Left ventricle myocardium inferior (tissue), 1 donor: ENCODE data around the gene ATOH8. TPM values are rescaled to one million over a fixed set of nuclear protein-coding genes. Genes with fewer than 3 reads are reported as not detected.
A peak's percentile ranks its signal among the peaks of the same experiment; 100 is the strongest.

Experiments
- DNase-seq: peaks from one replicate; pipeline ENCODE4 v3.0.0-alpha.2; 2020
- H3K27ac ChIP-seq: fragments of 200-600 bp; replicated peaks from 2 replicates; pipeline ENCODE4 v1.8.0; 2021
- H3K27me3 ChIP-seq: fragments of 200-600 bp; 2 replicates; pipeline ENCODE4 v1.8.0; 2021; ENCODE audit warnings: low read depth
- H3K36me3 ChIP-seq: fragments of 200-600 bp; 2 replicates; pipeline ENCODE4 v1.8.0; 2021
- H3K4me1 ChIP-seq: fragments of 200-600 bp; 2 replicates; pipeline ENCODE4 v1.8.0; 2021
- H3K4me3 ChIP-seq: fragments of 200-600 bp; 2 replicates; pipeline ENCODE4 v1.8.0; 2021; ENCODE audit warnings: mild to moderate bottlenecking, moderate library complexity
- H3K9me3 ChIP-seq: fragments of 200-600 bp; replicated peaks from 2 replicates; pipeline ENCODE4 v1.8.0; 2021
- intact Hi-C: fragments of 100-400 bp; cut with micrococcal nuclease; formaldehyde crosslinking; loops from one replicate; pipeline ENCODE4 v1.11.0; 2022
- total RNA-seq: library from RNA; stranded (reverse); fragmentation: NEBNext Ultra II Directional; extraction: Animal tissue kit (Norgen Biotek cat#: 25700); gene quantifications from one replicate; pipeline ENCODE4 v1.2.1, GENCODE V29; 2021
- TF ChIP-seq, protein P1 (sequence below): fragments of 200-600 bp; IDR thresholded peaks from 2 replicates; pipeline ENCODE4 v1.8.0; 2021; ENCODE audit warnings: antibody characterized with exemption, mild to moderate bottlenecking, borderline replicate concordance
- donor health status: DM: no; HTN: yes; CAD: no; lungs with severe emphysema.

The ATOH8 gene
- total RNA-seq, 1 donor from 2014 or later: 23.3 TPM

DNA sequence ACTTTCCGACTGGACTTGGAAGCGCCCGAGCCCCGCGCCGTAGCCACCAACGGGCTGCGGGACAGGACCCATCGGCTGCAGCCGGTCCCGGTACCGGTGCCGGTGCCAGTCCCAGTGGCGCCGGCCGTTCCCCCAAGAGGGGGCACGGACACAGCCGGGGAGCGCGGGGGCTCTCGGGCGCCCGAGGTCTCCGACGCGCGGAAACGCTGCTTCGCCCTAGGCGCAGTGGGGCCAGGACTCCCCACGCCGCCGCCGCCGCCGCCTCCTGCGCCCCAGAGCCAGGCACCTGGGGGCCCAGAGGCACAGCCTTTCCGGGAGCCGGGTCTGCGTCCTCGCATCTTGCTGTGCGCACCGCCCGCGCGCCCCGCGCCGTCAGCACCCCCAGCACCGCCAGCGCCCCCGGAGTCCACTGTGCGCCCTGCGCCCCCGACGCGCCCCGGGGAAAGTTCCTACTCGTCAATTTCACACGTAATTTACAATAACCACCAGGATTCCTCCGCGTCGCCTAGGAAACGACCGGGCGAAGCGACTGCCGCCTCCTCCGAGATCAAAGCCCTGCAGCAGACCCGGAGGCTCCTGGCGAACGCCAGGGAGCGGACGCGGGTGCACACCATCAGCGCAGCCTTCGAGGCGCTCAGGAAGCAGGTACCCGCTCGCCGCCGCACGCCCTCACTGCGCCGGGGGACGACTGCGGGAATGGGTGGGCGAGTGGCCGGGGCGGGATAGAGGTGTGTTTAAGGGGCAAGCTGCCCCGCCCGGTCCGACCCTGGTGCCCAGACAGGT, 713 bp downstream of the ATOH8 start:
- H3K27me3 ChIP-seq: no peaks in the 10 kb centered on the region
- peaks cover 100% of the 10 kb centered on the region for H3K4me1 ChIP-seq
- intact Hi-C loops: loop anchor here (10.0 kb wide), 1 partner anchor 50 kb away; no protein-coding TSS in a partner anchor
- H3K36me3 ChIP-seq: peaks cover 15% of the 10 kb centered on the region
- H3K9me3 ChIP-seq: no peaks in the 10 kb centered on the region
- peak overlapping the region; percentile 98 for H3K4me3 ChIP-seq
- peak overlapping the region; percentile 93 for H3K27ac ChIP-seq
- peak; percentile 29 for DNase-seq
- TF ChIP-seq, protein P1, sequence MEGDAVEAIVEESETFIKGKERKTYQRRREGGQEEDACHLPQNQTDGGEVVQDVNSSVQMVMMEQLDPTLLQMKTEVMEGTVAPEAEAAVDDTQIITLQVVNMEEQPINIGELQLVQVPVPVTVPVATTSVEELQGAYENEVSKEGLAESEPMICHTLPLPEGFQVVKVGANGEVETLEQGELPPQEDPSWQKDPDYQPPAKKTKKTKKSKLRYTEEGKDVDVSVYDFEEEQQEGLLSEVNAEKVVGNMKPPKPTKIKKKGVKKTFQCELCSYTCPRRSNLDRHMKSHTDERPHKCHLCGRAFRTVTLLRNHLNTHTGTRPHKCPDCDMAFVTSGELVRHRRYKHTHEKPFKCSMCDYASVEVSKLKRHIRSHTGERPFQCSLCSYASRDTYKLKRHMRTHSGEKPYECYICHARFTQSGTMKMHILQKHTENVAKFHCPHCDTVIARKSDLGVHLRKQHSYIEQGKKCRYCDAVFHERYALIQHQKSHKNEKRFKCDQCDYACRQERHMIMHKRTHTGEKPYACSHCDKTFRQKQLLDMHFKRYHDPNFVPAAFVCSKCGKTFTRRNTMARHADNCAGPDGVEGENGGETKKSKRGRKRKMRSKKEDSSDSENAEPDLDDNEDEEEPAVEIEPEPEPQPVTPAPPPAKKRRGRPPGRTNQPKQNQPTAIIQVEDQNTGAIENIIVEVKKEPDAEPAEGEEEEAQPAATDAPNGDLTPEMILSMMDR: peak; percentile 39

GRCh38 chr2:85755122-85756027, 1.6 kb downstream of the ATOH8 start:
- peaks cover 100% of the 10 kb centered on the region for H3K4me1 ChIP-seq
- H3K9me3 ChIP-seq: no peaks in the 10 kb centered on the region
- intact Hi-C loops: loop anchor here (10.0 kb wide), 1 partner anchor 49 kb away; no protein-coding TSS in a partner anchor
- DNase-seq: peak; percentile 17
- H3K27ac ChIP-seq: peak overlapping the region; percentile 93
- TF ChIP-seq, protein P1: no peak
- no peaks in the 10 kb centered on the region for H3K27me3 ChIP-seq
- peaks cover 16% of the 10 kb centered on the region for H3K36me3 ChIP-seq
- H3K4me3 ChIP-seq: peak overlapping the region; percentile 98

DNA sequence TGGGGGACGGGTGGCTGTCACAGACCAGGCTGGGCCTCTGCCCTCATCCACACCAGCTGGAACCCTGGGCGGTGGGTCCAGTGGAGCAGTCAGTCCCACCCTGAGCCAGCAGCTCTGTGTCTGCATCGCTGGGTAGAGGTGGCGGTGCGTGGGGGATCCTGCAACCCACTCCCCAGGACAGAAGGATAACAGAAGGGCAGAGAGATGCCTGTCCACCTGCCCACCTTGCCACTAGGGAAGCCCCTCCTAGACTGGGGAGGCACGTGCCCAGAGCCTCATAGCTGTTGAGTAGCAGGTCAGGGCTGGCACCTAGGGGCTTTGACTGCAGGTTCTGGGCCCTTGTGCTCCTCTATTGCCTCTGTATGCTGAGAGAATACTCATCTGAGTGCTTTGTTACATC, 2.4 kb downstream of the ATOH8 start:
- Histone ChIP-seq H3K27ac (peak overlapping the region; percentile 93), H3K9me3 (no peaks in the 10 kb centered on the region), H3K27me3 (no peaks in the 10 kb centered on the region), H3K4me3 (peak overlapping the region; percentile 98), H3K4me1 (peaks cover 100% of the 10 kb centered on the region), H3K36me3 (peaks cover 16% of the 10 kb centered on the region)
- peak; percentile 12 for DNase-seq
- intact Hi-C loops: loop anchor here (10.0 kb wide), 1 partner anchor 49 kb away; no protein-coding TSS in a partner anchor
- TF ChIP-seq, protein P1: no peak

GRCh38 chr2:85756822-85757435, 3.1 kb downstream of the ATOH8 start:
- Histone ChIP-seq H3K27me3 (no peaks in the 10 kb centered on the region), H3K36me3 (peaks cover 16% of the 10 kb centered on the region), H3K27ac (peak overlapping the region; percentile 93), H3K4me1 (peaks cover 100% of the 10 kb centered on the region), H3K9me3 (no peaks in the 10 kb centered on the region), H3K4me3 (peak overlapping the region; percentile 98)
- DNase-seq: no peak
- intact Hi-C loops: loop anchor here (10.0 kb wide), 1 partner anchor 48 kb away; no protein-coding TSS in a partner anchor
- TF ChIP-seq, protein P1: no peak

DNA sequence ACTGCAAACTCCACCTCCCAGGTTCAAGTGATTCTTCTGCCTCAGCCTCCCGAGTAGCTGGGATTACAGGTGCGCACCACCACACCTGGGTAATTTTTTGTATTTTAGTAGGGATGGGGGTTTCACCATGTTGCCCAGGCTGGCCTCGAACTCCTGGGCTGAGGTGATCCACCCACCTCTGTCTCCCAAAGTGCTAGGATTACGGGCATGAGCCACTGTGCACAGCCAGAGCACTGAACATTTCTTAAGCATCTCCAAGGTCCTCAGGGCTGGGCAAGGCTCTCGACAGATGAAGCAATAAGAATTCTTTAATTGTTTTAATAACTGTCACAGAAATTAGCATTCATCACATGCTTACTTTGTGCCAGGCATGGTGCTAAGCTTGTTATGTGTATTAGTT, 4.1 kb downstream of the ATOH8 start:
- H3K9me3 ChIP-seq: no peaks in the 10 kb centered on the region
- no peak for DNase-seq
- peak overlapping the region; percentile 98 for H3K4me3 ChIP-seq
- TF ChIP-seq, protein P1: no peak
- intact Hi-C loops: loop anchor here (10.0 kb wide), 1 partner anchor 47 kb away; no protein-coding TSS in a partner anchor
- peak overlapping the region; percentile 93 for H3K27ac ChIP-seq
- no peaks in the 10 kb centered on the region for H3K27me3 ChIP-seq
- peaks cover 16% of the 10 kb centered on the region for H3K36me3 ChIP-seq
- peaks cover 99% of the 10 kb centered on the region for H3K4me1 ChIP-seq
